HG03139 (cell line): ENCODE data around the gene UBN1.
"Not testable (repeated sequence)": the region's sequence is repeated elsewhere in the genome, so short reads cannot be mapped to it uniquely, and the experiment has no call there.

Experiments used
- ATAC-seq: cut with Tn5 transposase; IDR thresholded peaks from one replicate; pipeline ENCODE4 v1.9.1; 2021; ENCODE audit not compliant: unreplicated experiment

UBN1 gene

GRCh38 chr16:4927661-4928060, 80.4 kb downstream of the UBN1 start:
- no peak for ATAC-seq

GRCh38 chr16:4928227-4928626, 80.9 kb downstream of the UBN1 start:
- no peak for ATAC-seq

GRCh38 chr16:4929619-4930018, 82.3 kb downstream of the UBN1 start:
- ATAC-seq = not testable (repeated sequence)

- ATAC-seq = no peak
Measured at GRCh38 chr16:4931381-4931780, 84.1 kb downstream of the UBN1 start.
